ENCODE results near the gene SLC26A1.

DNA sequence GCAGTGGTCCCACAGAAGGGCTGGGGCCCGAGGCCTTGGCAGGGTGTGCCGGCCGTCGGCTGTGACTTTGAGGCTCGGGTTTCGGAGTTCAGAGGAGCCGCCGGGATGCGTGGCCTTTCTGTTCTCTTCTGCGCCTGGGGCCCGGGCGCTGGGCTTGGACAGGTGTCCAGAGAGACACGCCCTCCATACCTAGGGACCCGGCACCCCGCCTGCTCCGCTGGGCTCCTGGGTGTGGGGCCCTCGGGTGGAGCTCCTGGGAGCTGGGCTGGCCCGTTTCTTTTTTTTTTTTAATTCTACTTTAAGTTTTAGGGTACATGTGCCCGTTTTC lies 29.5 kb upstream of the SLC26A1 start:
- no peak for TF ChIP-seq MEF2D (CRISPR knock-in tag; IDR thresholded peaks at IDR 0.05)
- TF ChIP-seq SUZ12 (IDR thresholded peaks at IDR 0.05; ENCODE audit: low read depth, low read length) = no peak
- TF ChIP-seq, protein P1, sequence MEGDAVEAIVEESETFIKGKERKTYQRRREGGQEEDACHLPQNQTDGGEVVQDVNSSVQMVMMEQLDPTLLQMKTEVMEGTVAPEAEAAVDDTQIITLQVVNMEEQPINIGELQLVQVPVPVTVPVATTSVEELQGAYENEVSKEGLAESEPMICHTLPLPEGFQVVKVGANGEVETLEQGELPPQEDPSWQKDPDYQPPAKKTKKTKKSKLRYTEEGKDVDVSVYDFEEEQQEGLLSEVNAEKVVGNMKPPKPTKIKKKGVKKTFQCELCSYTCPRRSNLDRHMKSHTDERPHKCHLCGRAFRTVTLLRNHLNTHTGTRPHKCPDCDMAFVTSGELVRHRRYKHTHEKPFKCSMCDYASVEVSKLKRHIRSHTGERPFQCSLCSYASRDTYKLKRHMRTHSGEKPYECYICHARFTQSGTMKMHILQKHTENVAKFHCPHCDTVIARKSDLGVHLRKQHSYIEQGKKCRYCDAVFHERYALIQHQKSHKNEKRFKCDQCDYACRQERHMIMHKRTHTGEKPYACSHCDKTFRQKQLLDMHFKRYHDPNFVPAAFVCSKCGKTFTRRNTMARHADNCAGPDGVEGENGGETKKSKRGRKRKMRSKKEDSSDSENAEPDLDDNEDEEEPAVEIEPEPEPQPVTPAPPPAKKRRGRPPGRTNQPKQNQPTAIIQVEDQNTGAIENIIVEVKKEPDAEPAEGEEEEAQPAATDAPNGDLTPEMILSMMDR (CRISPR knock-in tag; IDR thresholded peaks at IDR 0.05) = no peak
- no peak for TF ChIP-seq ZNF510 (CRISPR knock-in tag; IDR thresholded peaks at IDR 0.05; ENCODE audit: low read depth)
- TF ChIP-seq, protein P2, sequence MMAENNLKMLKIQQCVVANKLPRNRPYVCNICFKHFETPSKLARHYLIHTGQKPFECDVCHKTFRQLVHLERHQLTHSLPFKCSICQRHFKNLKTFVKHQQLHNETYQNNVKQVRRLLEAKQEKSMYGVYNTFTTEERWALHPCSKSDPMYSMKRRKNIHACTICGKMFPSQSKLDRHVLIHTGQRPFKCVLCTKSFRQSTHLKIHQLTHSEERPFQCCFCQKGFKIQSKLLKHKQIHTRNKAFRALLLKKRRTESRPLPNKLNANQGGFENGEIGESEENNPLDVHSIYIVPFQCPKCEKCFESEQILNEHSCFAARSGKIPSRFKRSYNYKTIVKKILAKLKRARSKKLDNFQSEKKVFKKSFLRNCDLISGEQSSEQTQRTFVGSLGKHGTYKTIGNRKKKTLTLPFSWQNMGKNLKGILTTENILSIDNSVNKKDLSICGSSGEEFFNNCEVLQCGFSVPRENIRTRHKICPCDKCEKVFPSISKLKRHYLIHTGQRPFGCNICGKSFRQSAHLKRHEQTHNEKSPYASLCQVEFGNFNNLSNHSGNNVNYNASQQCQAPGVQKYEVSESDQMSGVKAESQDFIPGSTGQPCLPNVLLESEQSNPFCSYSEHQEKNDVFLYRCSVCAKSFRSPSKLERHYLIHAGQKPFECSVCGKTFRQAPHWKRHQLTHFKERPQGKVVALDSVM (CRISPR knock-in tag; IDR thresholded peaks at IDR 0.05) = no peak
- no peak for TF ChIP-seq ZSCAN29 (CRISPR knock-in tag; conservative IDR thresholded peaks at IDR 0.05)
- no peak for TF ChIP-seq ZFAT (CRISPR knock-in tag; conservative IDR thresholded peaks at IDR 0.05)
- no peak for TF ChIP-seq MEIS2 (CRISPR knock-in tag; IDR thresholded peaks at IDR 0.05)

All from HepG2 (cell line).